HG02759 (cell line): ENCODE data around the gene COL6A2.
"Not testable (repeated sequence)": the region's sequence is repeated elsewhere in the genome, so short reads cannot be mapped to it uniquely, and the experiment has no call there.

Experiments used
- ATAC-seq: cut with Tn5 transposase; IDR thresholded peaks from one replicate; pipeline ENCODE4 v1.9.1; 2021; ENCODE audit warnings: mild to moderate bottlenecking, moderate library complexity; ENCODE audit not compliant: unreplicated experiment

Gene COL6A2

DNA sequence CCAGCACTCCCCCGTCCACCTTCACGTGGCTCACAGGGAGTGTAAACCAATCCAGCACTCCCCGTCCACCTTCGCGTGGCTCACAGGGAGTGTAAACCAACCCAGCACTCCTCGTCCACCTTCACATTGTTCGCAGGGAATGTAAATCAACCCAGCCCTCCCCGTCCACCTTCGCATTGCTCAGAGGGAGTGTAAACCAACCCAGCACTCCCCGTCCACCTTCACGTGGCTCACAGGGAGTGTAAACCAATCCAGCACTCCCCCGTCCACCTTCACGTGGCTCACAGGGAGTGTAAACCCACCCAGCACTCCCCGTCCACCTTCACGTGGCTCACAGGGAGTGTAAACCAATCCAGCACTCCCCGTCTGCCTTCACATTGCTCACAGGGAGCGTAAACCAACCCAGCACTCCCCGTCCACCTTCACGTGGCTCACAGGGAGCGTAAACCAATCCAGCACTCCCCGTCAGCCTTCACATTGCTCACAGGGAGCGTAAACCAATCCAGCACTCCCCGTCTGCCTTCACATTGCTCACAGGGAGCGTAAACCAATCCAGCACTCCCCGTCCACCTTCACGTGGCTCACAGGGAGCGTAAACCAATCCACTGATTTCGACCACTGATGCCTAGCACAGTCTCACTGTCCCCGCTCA lies 42.6 kb downstream of the COL6A2 start:
- not testable (repeated sequence) for ATAC-seq

GRCh38 chr21:46141767-46142581 lies 44.1 kb downstream of the COL6A2 start:
- ATAC-seq = no peak

DNA sequence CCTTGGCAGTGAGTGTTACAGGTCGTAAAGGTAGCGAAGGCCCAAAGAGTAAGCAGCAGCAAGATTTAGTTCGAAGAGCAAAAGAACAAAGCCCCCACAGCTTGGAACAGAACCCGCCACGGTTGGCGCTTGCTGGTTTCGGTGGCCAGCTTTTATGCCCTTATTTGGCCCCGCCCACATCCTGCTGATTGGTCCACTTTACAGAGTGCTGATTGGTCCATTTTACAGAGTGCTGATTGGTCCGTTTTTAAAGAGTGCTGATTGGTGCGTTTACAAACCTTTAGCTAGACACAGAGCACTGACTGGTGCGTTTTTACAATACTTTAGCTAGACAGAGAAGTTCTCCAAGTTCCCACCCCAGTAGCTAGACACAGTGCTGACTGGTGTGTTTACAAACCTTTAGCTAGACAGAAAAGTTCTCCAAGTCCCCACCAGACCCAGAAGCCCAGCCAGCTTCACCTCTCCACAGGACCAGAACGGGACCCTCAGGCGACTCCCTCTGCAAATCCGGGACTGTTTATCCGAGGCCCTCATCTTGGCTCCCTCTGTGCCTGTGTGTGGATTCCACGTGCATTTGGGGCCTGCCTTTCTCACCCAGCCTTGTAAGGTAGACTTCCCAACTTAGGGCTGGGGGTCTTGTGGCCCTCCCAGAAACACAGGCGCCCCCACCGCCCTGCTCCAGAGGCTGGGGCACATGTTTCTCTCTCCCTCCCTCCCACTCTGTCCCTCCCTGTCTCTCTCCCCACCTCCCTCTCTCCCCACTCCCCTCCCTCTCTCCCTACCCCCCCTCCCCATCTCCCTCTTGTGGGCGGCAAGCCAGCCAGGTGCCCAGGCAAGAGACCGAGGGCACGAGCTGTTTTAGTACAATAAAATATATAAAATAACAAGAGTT lies 44.9 kb downstream of the COL6A2 start:
- ATAC-seq = no peak

GRCh38 chr21:46144464-46145070 lies 46.7 kb downstream of the COL6A2 start:
- no peak for ATAC-seq

- no peak for ATAC-seq
Observed at GRCh38 chr21:46145159-46145839, 47.4 kb downstream of the COL6A2 start.

DNA sequence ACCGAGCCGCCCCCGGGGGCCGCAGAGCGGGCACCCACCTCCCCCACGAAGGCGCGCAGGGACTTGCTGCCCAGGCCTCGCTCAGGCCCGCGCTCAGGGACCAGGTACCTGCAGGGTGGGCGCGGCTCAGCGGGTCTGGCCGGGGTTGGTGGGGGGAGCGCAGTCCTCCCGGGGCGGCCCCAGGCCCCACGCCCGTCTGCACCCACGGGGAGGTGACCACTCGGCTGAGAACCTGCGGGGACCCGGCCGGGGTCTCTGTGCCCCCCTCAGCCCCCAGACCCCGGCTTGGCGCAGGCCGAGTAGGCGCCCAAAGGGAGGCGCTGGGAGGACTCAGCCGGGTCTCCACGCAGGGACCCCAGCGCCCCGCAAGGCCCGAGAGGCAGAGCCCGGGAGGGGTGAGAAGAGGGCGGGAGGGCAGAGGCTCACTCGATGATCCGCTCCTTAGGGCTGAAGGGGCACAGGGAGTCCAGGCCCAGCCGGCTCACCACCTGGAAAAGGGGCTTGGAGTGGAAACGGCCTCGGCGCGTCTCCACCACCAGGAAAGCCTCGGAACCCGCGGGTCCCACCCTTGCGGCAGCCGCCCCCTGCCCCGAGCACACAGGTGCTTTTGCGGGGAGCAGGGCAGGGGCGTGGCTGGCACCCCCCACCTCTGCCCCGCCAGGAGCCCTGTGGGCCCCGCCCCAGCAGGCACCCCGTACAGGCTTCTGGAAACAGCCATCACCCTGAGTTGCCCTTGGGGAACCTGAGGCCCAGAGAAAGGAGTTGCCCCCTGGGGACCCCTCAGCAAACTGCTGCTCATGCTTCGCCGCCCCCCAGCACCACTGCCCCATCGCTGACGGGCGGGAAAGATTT lies 48.2 kb downstream of the COL6A2 start:
- no peak for ATAC-seq

DNA sequence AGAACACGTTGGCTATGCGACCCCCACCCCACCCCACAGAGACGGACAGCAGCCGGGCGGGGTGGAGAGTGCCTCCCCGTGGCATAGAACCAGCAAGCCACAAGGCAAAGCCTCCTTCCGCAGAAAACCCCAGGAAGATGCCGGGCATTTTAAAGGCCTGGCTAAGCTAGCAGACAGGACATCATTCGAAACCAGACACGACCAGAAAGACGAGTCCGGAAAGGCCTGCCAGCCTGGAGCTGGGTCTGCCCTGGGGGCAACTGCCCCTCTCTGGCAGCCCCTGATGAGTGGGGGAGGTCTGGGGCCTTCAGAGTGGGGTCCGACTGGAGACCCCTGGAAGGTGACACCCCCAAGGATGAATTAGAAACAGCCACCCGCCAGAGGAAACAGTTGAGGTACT lies 48.9 kb downstream of the COL6A2 start:
- ATAC-seq = no peak

DNA sequence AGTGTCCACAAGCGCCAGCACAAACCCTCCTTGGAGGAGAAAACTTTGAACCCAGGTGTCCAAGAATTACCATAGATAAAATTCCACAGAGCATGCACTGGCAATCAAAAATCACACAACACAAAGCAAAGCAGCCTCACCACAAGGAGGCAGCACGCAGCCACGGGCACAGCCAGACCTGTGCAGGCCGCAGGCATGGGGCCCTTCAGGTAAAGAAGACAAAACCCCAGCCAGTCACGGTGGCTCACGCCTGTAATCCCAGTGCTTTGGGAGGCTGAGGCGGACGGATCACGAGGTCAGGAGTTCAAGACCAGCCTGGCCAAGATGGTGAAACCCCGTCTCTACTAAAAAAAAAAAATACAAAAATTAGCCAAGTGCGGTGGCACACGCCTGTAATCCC lies 49.5 kb downstream of the COL6A2 start:
- not testable (repeated sequence) for ATAC-seq

DNA sequence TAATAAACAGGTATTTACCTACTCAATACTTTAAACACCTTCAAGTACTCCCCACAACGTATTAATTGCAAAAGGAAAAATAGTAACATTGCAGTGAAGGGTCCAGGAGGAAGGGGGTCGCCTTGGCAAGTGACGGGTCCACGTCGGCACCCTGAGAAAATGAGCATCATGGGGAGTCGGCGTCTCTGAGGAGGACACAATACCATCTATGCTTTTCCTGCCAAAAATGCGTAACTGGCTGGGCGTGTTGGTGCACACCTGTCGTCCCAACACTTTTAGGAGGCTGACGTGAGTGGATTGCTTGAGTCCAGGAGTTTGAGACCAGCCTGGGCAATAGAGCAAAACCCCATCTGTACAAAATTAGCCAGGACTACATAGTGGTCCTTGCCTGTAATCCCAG lies 50.2 kb downstream of the COL6A2 start:
- ATAC-seq = no peak

DNA sequence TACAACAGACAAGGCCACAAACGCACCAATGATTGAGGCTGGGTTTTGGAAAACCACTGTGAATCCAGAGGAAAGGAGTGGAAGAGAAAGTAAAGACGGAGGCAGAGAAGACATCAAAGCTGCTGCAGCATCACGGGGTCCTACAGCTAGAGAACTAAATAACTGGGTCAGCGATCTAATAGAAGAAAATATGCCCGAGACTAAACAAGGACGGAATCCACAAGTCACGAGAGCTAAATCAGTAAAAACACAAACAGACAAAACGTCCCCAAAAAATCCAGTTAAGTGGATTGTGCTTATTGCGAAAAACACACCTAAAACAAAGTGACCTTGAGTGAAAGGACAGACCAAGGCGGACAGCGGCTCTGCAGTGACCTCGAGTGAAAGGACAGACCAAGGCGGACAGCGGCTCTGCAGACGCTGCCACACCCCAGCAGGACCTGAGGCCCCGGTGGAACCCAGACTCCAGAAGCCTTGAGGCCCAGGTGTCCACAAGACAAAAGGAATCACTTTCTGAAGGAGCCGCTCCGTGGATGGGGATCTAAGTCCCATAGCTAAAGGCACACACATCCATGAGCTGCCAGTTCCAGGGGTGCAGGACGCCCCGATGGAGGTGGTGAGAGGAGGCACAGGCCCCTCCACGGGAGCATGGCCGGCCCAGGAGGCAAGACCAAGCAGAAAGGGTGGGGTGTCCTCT lies 51.4 kb downstream of the COL6A2 start:
- ATAC-seq = no peak

DNA sequence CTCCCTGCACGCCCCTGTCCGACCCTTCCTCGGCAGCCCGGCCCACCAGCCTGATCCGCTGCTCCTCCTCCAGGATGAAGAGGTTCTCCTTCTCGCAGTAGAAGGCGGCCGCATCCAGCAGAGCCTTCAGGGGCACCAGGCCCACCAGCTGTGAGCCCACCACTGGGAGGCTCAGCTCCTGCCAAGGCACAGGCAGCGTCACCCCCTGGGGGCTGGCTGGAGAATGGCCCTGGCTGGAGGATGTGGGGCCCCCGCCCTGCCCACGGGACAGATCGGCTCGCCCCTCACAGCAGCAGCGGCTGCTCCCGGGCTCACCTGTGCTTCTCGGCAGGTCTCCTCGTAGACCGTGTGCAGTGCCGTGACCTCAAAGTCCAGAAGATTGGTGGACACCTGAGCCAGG lies 52.2 kb downstream of the COL6A2 start:
- ATAC-seq = no peak

- no peak for ATAC-seq
Observed at GRCh38 chr21:46150491-46151121, 52.7 kb downstream of the COL6A2 start.

DNA sequence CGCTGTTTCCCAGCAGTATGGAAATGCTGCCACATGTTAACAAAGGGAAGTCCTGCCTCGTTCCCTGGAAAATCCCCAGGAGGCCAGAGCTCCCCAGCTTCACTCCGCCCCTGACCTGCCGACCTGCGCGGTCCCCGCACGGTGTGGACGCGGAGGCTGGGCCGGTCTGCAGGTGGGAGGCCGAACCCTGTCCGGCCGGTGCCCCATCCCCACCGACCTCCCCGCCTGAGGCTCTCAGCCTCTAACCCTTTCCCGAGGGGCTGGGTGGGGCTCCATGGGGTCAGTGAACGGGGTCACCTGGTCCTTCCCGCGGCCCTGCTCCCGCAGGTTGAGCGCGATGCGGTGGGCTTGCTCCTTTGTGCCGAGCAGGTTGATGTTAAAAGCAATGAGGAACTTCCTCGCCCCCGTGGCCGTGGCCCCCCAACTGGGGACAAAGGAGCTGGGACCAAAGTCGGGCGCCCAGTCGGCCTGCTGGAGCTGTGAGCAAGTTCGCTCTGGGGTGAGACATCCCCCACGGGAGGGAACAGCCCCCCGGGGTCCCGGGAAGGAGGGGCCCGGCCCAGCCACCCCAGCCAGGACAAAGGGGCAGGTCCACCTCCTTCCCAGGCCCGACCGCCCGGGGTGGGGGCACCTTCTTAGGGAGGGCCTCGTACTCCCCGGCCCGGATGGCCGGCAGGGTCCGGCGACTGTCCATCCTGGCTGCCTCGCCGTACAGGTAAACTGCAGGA lies 53.5 kb downstream of the COL6A2 start:
- ATAC-seq = no peak

- no peak for ATAC-seq
Observed at GRCh38 chr21:46151989-46152926, 54.3 kb downstream of the COL6A2 start.

GRCh38 chr21:46152927-46153246 lies 55.0 kb downstream of the COL6A2 start:
- ATAC-seq = no peak

- ATAC-seq = no peak
Observed at GRCh38 chr21:46153247-46154154, 55.6 kb downstream of the COL6A2 start.
